HCT116 (cell line): ENCODE measurements around the gene ZSWIM3. TPM values are rescaled to one million over a fixed set of nuclear protein-coding genes. Genes with fewer than 3 reads are reported as not detected.

ENCODE experiments used
- ATAC-seq: fragments of 200-7000 bp; cut with Tn5 transposase; 2 replicates; pipeline ENCODE4 v1.9.1; 2020; ENCODE audit warnings: mild to moderate bottlenecking, moderate library complexity
- BruUV-seq: library from RNA; stranded (reverse); fragments of 400-500 nt; replicated peaks from 2 replicates; lab custom pipeline; 2021; lab: Mats Ljungman, UMichigan
- CTCF ChIA-PET: fragments of 300-600 bp; sonication (Branson Sonifier 250); formaldehyde crosslinking; loops from one replicate; lab custom pipeline; 2021; ENCODE audit warnings: antibody characterized with exemption; lab: Charles Lee
- POLR2A ChIA-PET: fragments of 300-600, 350-600 bp; sonication (Branson Sonifier 250); formaldehyde crosslinking; loops from one replicate; lab custom pipeline; 2021; ENCODE audit warnings: antibody characterized with exemption; lab: Charles Lee
- RAD21 ChIA-PET, 2 experiments: fragments of 300-600 bp; sonication (Branson Sonifier 250); formaldehyde crosslinking; loops; one replicate each; lab custom pipeline; 2023; ENCODE audit warnings: low total read pairs in 2 of 2; ENCODE audit not compliant: uncharacterized antibody in 2 of 2, unreplicated experiment in 2 of 2, low non-redundant PET in 1 of 2; lab: Charles Lee
- DNase-seq: peaks from one replicate; pipeline ENCODE4 v3.0.0-alpha.2; 2010; ENCODE audit warnings: low read depth, low spot score
- H2AFZ ChIP-seq: fragments of 200-600 bp; shearing (Covaris generic), sonication (generic); 2 replicates; pipeline ENCODE4 v1.6.1; 2017; ENCODE audit warnings: low read depth, mixed run types, mixed read lengths, antibody characterized with exemption, low read length; ENCODE audit not compliant: poor library complexity, severe bottlenecking
- H3K27ac ChIP-seq: 2 replicates; pipeline ENCODE4 v1.5.1; 2012; ENCODE audit warnings: low read depth, low read length
- H3K27me3 ChIP-seq: fragments of 200-600 bp; sonication (generic); 2 replicates; pipeline ENCODE4 v1.6.1; 2016; ENCODE audit warnings: mixed run types, low read length, mixed read lengths; ENCODE audit not compliant: insufficient read depth
- H3K36me3 ChIP-seq, 2 experiments: fragments of 200-500 bp in 1 of 2; fragments of 200-600 bp in 1 of 2; sonication (Bioruptor generic) in 1 of 2; sonication (generic) in 1 of 2; 2 replicates each; pipeline versions ENCODE4 v1.5.1 to v1.6.1; 2014 to 2016; ENCODE audit warnings: low read length in 2 of 2, inconsistent platforms in 1 of 2, mixed read lengths in 1 of 2, mixed run types in 1 of 2; ENCODE audit not compliant: insufficient read depth in 2 of 2, control insufficient read depth in 1 of 2
- H3K4me1 ChIP-seq, 2 experiments: fragments of 200-600 bp in 1 of 2; sonication (generic) in 1 of 2; 2 replicates each; pipeline versions ENCODE4 v1.5.1 to v1.6.1; 2012 to 2017; ENCODE audit warnings: low read length in 2 of 2, inconsistent platforms in 1 of 2, mild to moderate bottlenecking in 1 of 2, mixed read lengths in 1 of 2, mixed run types in 1 of 2, moderate library complexity in 1 of 2; ENCODE audit not compliant: insufficient read depth in 2 of 2, control insufficient read depth in 1 of 2
- H3K4me2 ChIP-seq: fragments of 200-600 bp; sonication (generic); 2 replicates; pipeline ENCODE4 v1.6.1; 2017; ENCODE audit warnings: mixed run types, low read length, mixed read lengths
- H3K4me3 ChIP-seq, 2 experiments: fragments of 200-600 bp in 1 of 2; sonication (generic) in 1 of 2; replicated peaks in 1 of 2; 2 replicates each; pipeline ENCODE4 v1.5.1; 2011 to 2016; ENCODE audit warnings: low read length in 2 of 2, control low read depth in 1 of 2, low read depth in 1 of 2, mild to moderate bottlenecking in 1 of 2, mixed read lengths in 1 of 2, mixed run types in 1 of 2
- H3K79me2 ChIP-seq: fragments of 200-600 bp; sonication (generic); 2 replicates; pipeline ENCODE4 v1.6.1; 2017; ENCODE audit warnings: mild to moderate bottlenecking, mixed run types, low read length, moderate library complexity, mixed read lengths; ENCODE audit not compliant: insufficient read depth
- H3K9ac ChIP-seq: fragments of 200-600 bp; sonication (generic); 2 replicates; pipeline ENCODE4 v1.6.1; 2016; ENCODE audit warnings: low read length, mixed read lengths
- H3K9me2 ChIP-seq: fragments of 200-600 bp; sonication (generic), shearing (Covaris generic); 2 replicates; pipeline ENCODE4 v1.6.1; 2017; ENCODE audit warnings: mixed run types, mild to moderate bottlenecking, moderate library complexity; ENCODE audit not compliant: insufficient read depth
- H3K9me3 ChIP-seq, 2 experiments: fragments of 200-500 bp in 1 of 2; fragments of 200-600 bp in 1 of 2; sonication (Bioruptor generic) in 1 of 2; sonication (generic) in 1 of 2; 2 replicates each; pipeline ENCODE4 v1.6.1; 2014 to 2017; ENCODE audit warnings: low read length in 2 of 2, mixed read lengths in 2 of 2, inconsistent platforms in 1 of 2, low read depth in 1 of 2, mild to moderate bottlenecking in 1 of 2, mixed run types in 1 of 2, moderate library complexity in 1 of 2; ENCODE audit not compliant: control insufficient read depth in 1 of 2, insufficient read depth in 1 of 2
- H4K20me1 ChIP-seq: fragments of 200-600 bp; sonication (generic), shearing (Covaris generic); 2 replicates; pipeline ENCODE4 v1.6.1; 2017; ENCODE audit warnings: mixed run types, mild to moderate bottlenecking, moderate library complexity; ENCODE audit not compliant: insufficient read depth
- CEBPB ChIP-seq: IDR thresholded peaks from 2 replicates; pipeline ENCODE4 v1.6.1; 2012; ENCODE audit warnings: low read depth
- FOSL1 ChIP-seq: IDR thresholded peaks from 2 replicates; pipeline ENCODE4 v1.6.1; 2012; ENCODE audit warnings: low read depth
- JUND ChIP-seq: IDR thresholded peaks from 2 replicates; pipeline ENCODE4 v1.6.1; 2012
- SRF ChIP-seq: IDR thresholded peaks from 2 replicates; pipeline ENCODE4 v1.6.1; 2012; ENCODE audit warnings: low read depth
- ZFX ChIP-seq: fragments of 450-650 bp; IDR thresholded peaks from 2 replicates; pipeline ENCODE4 v1.6.1; 2017
- intact Hi-C: fragments of 100-400 bp; cut with micrococcal nuclease; formaldehyde crosslinking; loops from 2 replicates; pipeline ENCODE4 v1.10.0; 2022
- total RNA-seq: library from RNA; stranded (reverse); gene quantifications from one replicate; pipeline ENCODE4 v1.2.1, GENCODE V29; 2021; ENCODE audit not compliant: unreplicated experiment

The ZSWIM3 gene
- total RNA-seq, 1 experiment from 2014 or later = 1.8 TPM

GRCh38 chr20:45918779-45919537, 61.5 kb downstream of the ZSWIM3 start:
- ChIA-PET CTCF (interaction anchor here (0.6 to 1.1 kb wide), 2 partner anchors 14 to 15 kb away, joined by 3 to 4 read pairs; no protein-coding TSS in a partner anchor), POLR2A (interaction anchor here (3.2 kb wide), 1 partner anchor 15 kb away, joined by 12 read pairs; the partner anchor contains the start of gene PCIF1), RAD21 (no interaction called here)
- no peak for DNase-seq
- Histone ChIP-seq H3K4me2 (no peak overlapping the region), H3K4me1 (no peaks in the 10 kb centered on the region), H3K9me2 (no peaks in the 10 kb centered on the region), H3K27me3 (no peaks in the 10 kb centered on the region), H3K27ac (no peak overlapping the region), H3K9ac (no peak overlapping the region), H3K79me2 (no peaks in the 10 kb centered on the region), H3K9me3 (no peaks in the 10 kb centered on the region), H3K36me3 (no peaks in the 10 kb centered on the region), H4K20me1 (no peaks in the 10 kb centered on the region), H3K4me3 (no peak overlapping the region), H2AFZ (no peak overlapping the region)
- TF ChIP-seq FOSL1 (no peak), ZFX (no peak), JUND (no peak), SRF (no peak)
- no TSS peak for BruUV-seq
- no peak for ATAC-seq
- intact Hi-C loops = no loop called here

- no peaks in the 10 kb centered on the region for H3K27me3 ChIP-seq
- BruUV-seq = no TSS peak
- ChIA-PET RAD21 (no interaction called here), CTCF (interaction anchor here (0.6 kb wide), 1 partner anchor 13 kb away, joined by 4 read pairs; no protein-coding TSS in a partner anchor), POLR2A (interaction anchor here (3.2 kb wide), 1 partner anchor 14 kb away, joined by 12 read pairs; the partner anchor contains the start of gene PCIF1)
- H3K36me3 ChIP-seq = no peaks in the 10 kb centered on the region
- H2AFZ ChIP-seq = no peak overlapping the region
- intact Hi-C loops = no loop called here
- no peak overlapping the region for H3K4me3 ChIP-seq
- no peaks in the 10 kb centered on the region for H3K9me3 ChIP-seq
- H3K79me2 ChIP-seq = no peaks in the 10 kb centered on the region
- no peaks in the 10 kb centered on the region for H3K9me2 ChIP-seq
- H3K27ac ChIP-seq = no peak overlapping the region
- H3K4me2 ChIP-seq = no peak overlapping the region
- DNase-seq = no peak
- no peak overlapping the region for H3K9ac ChIP-seq
- H3K4me1 ChIP-seq = no peaks in the 10 kb centered on the region
- TF ChIP-seq CEBPB = no peak
- no peak for ATAC-seq
- no peaks in the 10 kb centered on the region for H4K20me1 ChIP-seq
Observed at GRCh38 chr20:45919542-45920399, 62.4 kb downstream of the ZSWIM3 start.
